GM12878 (cell line): ENCODE measurements around the gene PRR18. TPM values are rescaled to one million over a fixed set of nuclear protein-coding genes. Genes with fewer than 3 reads are reported as not detected.

Experiments used
- ATAC-seq: fragments of 200-7000 bp; cut with Tn5 transposase; 3 replicates; pipeline ENCODE4 v1.9.1; 2020; ENCODE audit warnings: mild to moderate bottlenecking, moderate library complexity
- BruUV-seq: library from RNA; stranded (reverse); fragments of 400-500 nt; replicated peaks from 2 replicates; lab custom pipeline; 2021; lab: Mats Ljungman, UMichigan
- CTCF ChIA-PET: fragments of 300-600 bp; sonication (Branson Sonifier 250); formaldehyde crosslinking; extraction: SDS; loops from one replicate; lab custom pipeline; 2021; ENCODE audit warnings: inconsistent platforms; lab: Yijun Ruan, JAX
- POLR2A ChIA-PET: fragments of 350-600 bp; formaldehyde crosslinking; extraction: SDS; loops from one replicate; lab custom pipeline; 2021; ENCODE audit warnings: inconsistent platforms; lab: Charles Lee
- RAD21 ChIA-PET: fragments of 300-600 bp; sonication (Branson Sonifier 250); formaldehyde crosslinking; loops from one replicate; lab custom pipeline; 2023; ENCODE audit warnings: antibody characterized with exemption; ENCODE audit not compliant: unreplicated experiment; lab: Charles Lee
- SMC1A ChIA-PET: fragments of 300-600 bp; sonication (Branson Sonifier 250); formaldehyde crosslinking; loops from one replicate; lab custom pipeline; 2023; ENCODE audit not compliant: unreplicated experiment, uncharacterized antibody; lab: Charles Lee
- DNase-seq: peaks from one replicate; pipeline ENCODE4 v3.0.0-alpha.2; 2011; ENCODE audit warnings: low read depth, low spot score
- FAIRE-seq: peaks from 3 replicates; lab custom pipeline; 2011; peaks lifted over from hg19 to GRCh38; lab: Jason Lieb, UNC
- H2AFZ ChIP-seq: 2 replicates; pipeline ENCODE4 v1.6.0; 2011; ENCODE audit warnings: low read depth, low read length, control low read depth; ENCODE audit not compliant: control insufficient read depth
- H3K27ac ChIP-seq: 2 replicates; pipeline ENCODE4 v1.5.1; 2011; ENCODE audit warnings: control low read depth; ENCODE audit not compliant: control insufficient read depth, insufficient read depth
- H3K27me3 ChIP-seq, 2 experiments: replicated peaks in 1 of 2; 2 replicates each; pipeline versions ENCODE4 v1.6.0 to v1.6.1; 2011; ENCODE audit warnings: low read length in 1 of 2; ENCODE audit not compliant: control insufficient read depth in 2 of 2, insufficient read depth in 2 of 2
- H3K36me3 ChIP-seq, 2 experiments: 2 replicates each; pipeline ENCODE4 v1.5.1; 2011; ENCODE audit warnings: low read length in 1 of 2; ENCODE audit not compliant: control insufficient read depth in 2 of 2, insufficient read depth in 2 of 2
- H3K4me1 ChIP-seq: 2 replicates; pipeline ENCODE4 v1.6.1; 2011; ENCODE audit warnings: mild to moderate bottlenecking, low read length, moderate library complexity, mixed read lengths; ENCODE audit not compliant: control insufficient read depth, insufficient read depth
- H3K4me2 ChIP-seq: 2 replicates; pipeline ENCODE4 v1.6.0; 2011; ENCODE audit warnings: control low read depth; ENCODE audit not compliant: control insufficient read depth, insufficient read depth
- H3K4me3 ChIP-seq: fragments of 200-600 bp; sonication (generic); 2 replicates; pipeline ENCODE4 v1.5.1; 2016
- H3K79me2 ChIP-seq: 2 replicates; pipeline ENCODE4 v1.6.0; 2011; ENCODE audit warnings: low read length; ENCODE audit not compliant: control insufficient read depth, insufficient read depth
- H3K9ac ChIP-seq: 2 replicates; pipeline ENCODE4 v1.8.0; 2011; ENCODE audit warnings: low read length, control low read depth, mixed read lengths; ENCODE audit not compliant: control insufficient read depth, insufficient read depth
- H3K9me3 ChIP-seq: replicated peaks from 3 replicates; pipeline ENCODE4 v1.5.1; 2011; ENCODE audit warnings: mild to moderate bottlenecking, low read length; ENCODE audit not compliant: control insufficient read depth, insufficient read depth
- H4K20me1 ChIP-seq: 2 replicates; pipeline ENCODE4 v1.6.0; 2011; ENCODE audit not compliant: control insufficient read depth, insufficient read depth
- CHD2 ChIP-seq: IDR thresholded peaks from 2 replicates; pipeline ENCODE4 v1.6.1; 2011; ENCODE audit warnings: low read depth, low read length, improper control_type of control experiment, borderline replicate concordance
- LARP7 ChIP-seq: fragments of 450-650 bp; IDR thresholded peaks from 2 replicates; pipeline ENCODE4 v1.6.1; 2017; ENCODE audit warnings: mild to moderate bottlenecking
- NBN ChIP-seq: fragments of 450-650 bp; IDR thresholded peaks from 2 replicates; pipeline ENCODE4 v1.6.1; 2016
- NFYB ChIP-seq: IDR thresholded peaks from 2 replicates; pipeline ENCODE4 v1.6.1; 2011; ENCODE audit warnings: low read depth, mild to moderate bottlenecking, low read length, improper control_type of control experiment, moderate library complexity; ENCODE audit not compliant: insufficient read depth
- RAD51 ChIP-seq: fragments of 450-650 bp; IDR thresholded peaks from 2 replicates; pipeline ENCODE4 v1.6.1; 2016; ENCODE audit warnings: moderate library complexity, mild to moderate bottlenecking, inconsistent platforms
- SPI1 ChIP-seq: IDR thresholded peaks from 2 replicates; pipeline ENCODE4 v1.6.1; 2011; ENCODE audit warnings: low read depth, mild to moderate bottlenecking, low read length, moderate library complexity, borderline replicate concordance; ENCODE audit not compliant: insufficient read depth
- TCF12 ChIP-seq: IDR thresholded peaks from 2 replicates; pipeline ENCODE4 v1.6.1; 2011; ENCODE audit warnings: low read depth, mild to moderate bottlenecking, low read length
- WGBS: methylation state at CpG from one replicate; pipeline ENCODE4 v1.1.6; 2016; ENCODE audit warnings: low lambda C conversion rate; ENCODE audit not compliant: insufficient replicate concordance, insufficient coverage; ENCODE audit errors: missing lambda C conversion rate; 5-methylcytosine and 5-hydroxymethylcytosine counted together
- in situ Hi-C: fragments of 300-500 bp; cut with MboI; formaldehyde crosslinking; loops from 9 replicates; pipeline ENCODE4 v1.14.3; 2018; ENCODE audit warnings: mixed read lengths
- intact Hi-C: fragments of 100-400 bp; cut with micrococcal nuclease; formaldehyde crosslinking; loops from one replicate; pipeline ENCODE4 v1.14.2; 2022; ENCODE audit not compliant: unreplicated experiment
- polyA plus RNA-seq, 11 experiments: library from polyadenylated mRNA; depleted of rRNA in 4 of 11; unstranded in 6 of 11; stranded (reverse) in 5 of 11; fragments of >200 nt; fragmentation: Nextera tagmentation in 4 of 11; fragmentation: Illumina TruSeq in 1 of 11; extraction: Ambion mirVana in 4 of 11; extraction: Trizol in 1 of 11; gene quantifications; 1 replicate in 1 of 11; 2 replicates in 10 of 11; pipeline versions ENCODE4 v1.2.1 to v1.2.3, GENCODE V29; 2011 to 2016; ENCODE audit warnings: inconsistent platforms in 2 of 11, missing spikeins in 2 of 11, low read depth in 1 of 11
- total RNA-seq, 4 experiments: library from RNA; depleted of rRNA in 3 of 4; stranded (reverse); fragments of >200 nt in 3 of 4; fragmentation: Illumina TruSeq in 1 of 4; extraction: Trizol in 1 of 4; gene quantifications; 2 replicates each; pipeline versions ENCODE4 v1.2.1 to v1.2.3, GENCODE V29; 2013 to 2021
- TF ChIP-seq, protein P1 (sequence below): fragments of 450-650 bp; formaldehyde crosslinking; IDR thresholded peaks from 2 replicates; pipeline ENCODE4 v1.5.0; 2022; ENCODE audit warnings: mild to moderate bottlenecking, missing genetic modification characterization

PRR18 gene
- total and polyA plus RNA-seq, 10 of the 15 experiments (the other 5 are each of a cell fraction or from before 2014, with no cell fraction given) = 0.13 to 8.2 (median 1.6) TPM

DNA sequence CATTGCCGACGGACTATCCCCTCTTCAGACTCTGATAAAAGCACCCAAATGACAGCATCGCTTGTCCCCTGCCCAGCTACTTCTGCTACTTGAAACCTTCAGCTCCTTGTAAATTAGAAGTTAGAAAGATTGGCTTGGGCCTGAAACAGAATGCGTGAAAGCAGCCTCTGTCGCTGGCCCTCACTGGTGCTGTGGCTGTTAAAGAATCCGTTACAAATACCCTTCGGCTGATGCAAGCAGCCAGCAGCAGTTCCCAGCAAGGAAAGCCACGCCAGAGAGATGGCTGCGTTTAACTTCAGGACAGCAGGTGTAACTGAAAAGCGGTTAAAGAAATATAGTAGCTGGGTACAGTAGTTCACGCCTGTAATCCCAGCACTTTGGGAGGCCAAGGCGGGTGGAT is 2.4 kb upstream of the PRR18 start:
- BruUV-seq = no TSS peak
- H4K20me1 ChIP-seq = no peaks in the 10 kb centered on the region
- TF ChIP-seq TCF12 (no peak), SPI1 (no peak)
- no peaks in the 10 kb centered on the region for H3K4me1 ChIP-seq
- H3K9me3 ChIP-seq = no peaks in the 10 kb centered on the region
- peaks cover 5% of the 10 kb centered on the region for H3K79me2 ChIP-seq
- in situ Hi-C loops = loop anchor here (5.0 kb wide), 1 partner anchor 33 kb away; no protein-coding TSS in a partner anchor
- FAIRE-seq (no peak), ATAC-seq (no peak), DNase-seq (no peak)
- intact Hi-C loops = no loop called here
- 86% methylated on average over 12 of the region's 12 CpGs for WGBS
- no peak overlapping the region for H3K4me2 ChIP-seq
- no peak overlapping the region for H3K9ac ChIP-seq
- ChIA-PET POLR2A (interaction anchor here (0.6 to 1.6 kb wide), 5 partner anchors 16 to 88 kb away, joined by 4 to 6 read pairs (median 4); no protein-coding TSS in a partner anchor), RAD21 (interaction anchor here (0.8 to 6.7 kb wide), 9 partner anchors 8 to 95 kb away, joined by 3 to 165 read pairs (median 9); partner anchors contain the start of gene SFT2D1), SMC1A (interaction anchor here (1.4 to 4.9 kb wide), 8 partner anchors 14 to 90 kb away, joined by 3 to 49 read pairs (median 17); no protein-coding TSS in a partner anchor), CTCF (interaction anchor here (0.9 to 11.5 kb wide), 10 partner anchors 10 to 89 kb away, joined by 3 to 317 read pairs (median 7); no protein-coding TSS in a partner anchor)
- no peaks in the 10 kb centered on the region for H3K36me3 ChIP-seq
- no peak overlapping the region for H3K27ac ChIP-seq
- no peaks in the 10 kb centered on the region; a peak in 1 of 4 replicates for H3K27me3 ChIP-seq
- H3K4me3 ChIP-seq = no peak overlapping the region
- no peak overlapping the region for H2AFZ ChIP-seq

DNA sequence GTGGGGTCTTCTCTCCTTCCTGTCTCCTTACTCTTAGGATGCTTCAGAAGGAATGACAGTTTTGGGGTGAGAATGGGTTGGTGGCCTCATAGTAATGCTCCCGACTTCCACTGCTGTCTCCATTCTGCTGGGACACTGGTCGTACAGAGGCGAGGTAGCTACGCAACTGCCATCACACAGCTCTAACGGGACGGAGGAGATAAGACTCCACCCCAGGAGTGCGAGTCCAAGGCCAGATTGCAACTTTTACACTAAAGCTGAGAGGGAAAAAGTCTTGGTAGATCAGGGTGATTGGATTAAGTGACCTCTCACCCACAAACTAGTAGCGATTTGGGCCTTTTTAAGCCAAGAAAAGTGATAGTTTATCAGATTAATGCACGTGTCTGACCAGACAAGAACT is 1.8 kb upstream of the PRR18 start:
- intact Hi-C loops (no loop called here), in situ Hi-C loops (loop anchor here (5.0 kb wide), 1 partner anchor 33 kb away; no protein-coding TSS in a partner anchor)
- Histone ChIP-seq H3K9me3 (no peaks in the 10 kb centered on the region), H4K20me1 (no peaks in the 10 kb centered on the region), H3K9ac (no peak overlapping the region), H2AFZ (no peak overlapping the region), H3K27me3 (no peaks in the 10 kb centered on the region; a peak in 2 of 4 replicates), H3K36me3 (no peaks in the 10 kb centered on the region), H3K79me2 (peaks cover 5% of the 10 kb centered on the region), H3K27ac (no peak overlapping the region), H3K4me1 (no peaks in the 10 kb centered on the region), H3K4me3 (no peak overlapping the region), H3K4me2 (no peak overlapping the region)
- DNase-seq = no peak
- POLR2A ChIA-PET = interaction anchor here (0.9 to 1.6 kb wide), 5 partner anchors 24 to 88 kb away, joined by 4 to 6 read pairs (median 5); no protein-coding TSS in a partner anchor
- FAIRE-seq = no peak
- SMC1A ChIA-PET = interaction anchor here (1.4 to 4.9 kb wide), 11 partner anchors 13 to 90 kb away, joined by 3 to 49 read pairs (median 6); no protein-coding TSS in a partner anchor
- 85% methylated on average over 9 of the region's 9 CpGs for WGBS
- CTCF ChIA-PET = interaction anchor here (0.9 to 11.5 kb wide), 9 partner anchors 11 to 90 kb away, joined by 3 to 317 read pairs (median 9); no protein-coding TSS in a partner anchor
- RAD21 ChIA-PET = interaction anchor here (0.8 to 6.7 kb wide), 8 partner anchors 16 to 95 kb away, joined by 3 to 165 read pairs (median 13); partner anchors contain the start of gene SFT2D1
- BruUV-seq = no TSS peak
- no peak for ATAC-seq
- TF ChIP-seq NBN = no peak
- TF ChIP-seq, protein P1, sequence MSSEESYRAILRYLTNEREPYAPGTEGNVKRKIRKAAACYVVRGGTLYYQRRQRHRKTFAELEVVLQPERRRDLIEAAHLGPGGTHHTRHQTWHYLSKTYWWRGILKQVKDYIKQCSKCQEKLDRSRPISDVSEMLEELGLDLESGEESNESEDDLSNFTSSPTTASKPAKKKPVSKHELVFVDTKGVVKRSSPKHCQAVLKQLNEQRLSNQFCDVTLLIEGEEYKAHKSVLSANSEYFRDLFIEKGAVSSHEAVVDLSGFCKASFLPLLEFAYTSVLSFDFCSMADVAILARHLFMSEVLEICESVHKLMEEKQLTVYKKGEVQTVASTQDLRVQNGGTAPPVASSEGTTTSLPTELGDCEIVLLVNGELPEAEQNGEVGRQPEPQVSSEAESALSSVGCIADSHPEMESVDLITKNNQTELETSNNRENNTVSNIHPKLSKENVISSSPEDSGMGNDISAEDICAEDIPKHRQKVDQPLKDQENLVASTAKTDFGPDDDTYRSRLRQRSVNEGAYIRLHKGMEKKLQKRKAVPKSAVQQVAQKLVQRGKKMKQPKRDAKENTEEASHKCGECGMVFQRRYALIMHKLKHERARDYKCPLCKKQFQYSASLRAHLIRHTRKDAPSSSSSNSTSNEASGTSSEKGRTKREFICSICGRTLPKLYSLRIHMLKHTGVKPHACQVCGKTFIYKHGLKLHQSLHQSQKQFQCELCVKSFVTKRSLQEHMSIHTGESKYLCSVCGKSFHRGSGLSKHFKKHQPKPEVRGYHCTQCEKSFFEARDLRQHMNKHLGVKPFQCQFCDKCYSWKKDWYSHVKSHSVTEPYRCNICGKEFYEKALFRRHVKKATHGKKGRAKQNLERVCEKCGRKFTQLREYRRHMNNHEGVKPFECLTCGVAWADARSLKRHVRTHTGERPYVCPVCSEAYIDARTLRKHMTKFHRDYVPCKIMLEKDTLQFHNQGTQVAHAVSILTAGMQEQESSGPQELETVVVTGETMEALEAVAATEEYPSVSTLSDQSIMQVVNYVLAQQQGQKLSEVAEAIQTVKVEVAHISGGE (CRISPR knock-in tag) = no peak
- TF ChIP-seq RAD51 = no peak
- no peak for TF ChIP-seq NFYB
- TF ChIP-seq LARP7 = no peak
- TF ChIP-seq CHD2 = no peak
